NCI-H82 treated with DMSO at 0.1 percent for 48 hours (cell line): ENCODE data around the gene SELENOI.
"Not testable (repeated sequence)": the region's sequence is repeated elsewhere in the genome, so short reads cannot be mapped to it uniquely, and the experiment has no call there.

ENCODE experiments used
- DNase-seq: peaks from one replicate; lab custom pipeline; 2025; ENCODE audit not compliant: unreplicated experiment; lab: John Stamatoyannopoulos, UW

SELENOI gene

GRCh38 chr2:26326514-26326913 is 19.4 kb upstream of the SELENOI start:
- DNase-seq = no peak

DNA sequence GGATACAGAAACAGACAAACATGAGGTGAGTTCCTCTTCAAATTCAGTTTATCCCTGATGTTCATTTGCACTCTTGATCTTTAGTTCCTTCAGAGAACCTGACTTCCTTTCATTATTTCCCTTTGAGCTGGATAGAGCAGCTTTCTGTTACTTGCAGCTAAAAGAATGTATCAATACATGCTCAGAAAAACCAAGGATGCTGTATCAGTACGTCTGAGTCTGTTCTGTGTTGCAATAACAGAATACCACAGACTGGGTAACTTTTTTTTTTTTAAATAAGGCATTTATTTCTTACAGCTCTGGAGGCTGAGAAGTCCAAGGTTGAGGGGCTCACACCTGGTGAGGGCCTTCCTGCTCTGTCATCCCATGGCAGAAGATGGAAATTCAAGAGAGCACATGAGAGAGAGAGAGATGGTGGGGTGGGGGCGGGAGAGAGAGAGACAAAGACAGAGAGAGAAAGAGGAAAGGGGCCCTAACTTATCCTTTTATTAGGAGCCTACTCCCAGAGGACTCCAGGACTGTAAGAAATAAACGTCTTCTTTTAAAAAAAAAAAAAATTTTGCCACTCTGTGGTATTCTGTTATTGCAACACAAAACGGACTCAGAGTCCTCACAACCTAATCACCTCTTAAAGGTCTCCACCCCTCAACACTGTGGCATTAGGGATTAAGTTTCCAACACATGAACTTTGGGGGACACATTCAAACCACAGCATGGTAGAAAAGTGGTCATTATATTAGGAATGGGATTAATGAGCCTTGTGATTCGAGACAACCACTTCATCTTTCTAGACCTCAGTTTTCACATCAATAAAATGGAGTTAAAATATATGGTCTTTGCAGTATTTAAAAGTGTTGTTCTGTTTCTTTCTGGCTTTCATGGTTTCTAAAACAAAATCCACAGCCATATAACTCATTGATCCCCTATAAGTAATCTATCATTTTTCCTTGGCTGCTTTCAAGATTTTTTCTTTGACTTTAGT is 18.4 kb upstream of the SELENOI start:
- no peak for DNase-seq

DNA sequence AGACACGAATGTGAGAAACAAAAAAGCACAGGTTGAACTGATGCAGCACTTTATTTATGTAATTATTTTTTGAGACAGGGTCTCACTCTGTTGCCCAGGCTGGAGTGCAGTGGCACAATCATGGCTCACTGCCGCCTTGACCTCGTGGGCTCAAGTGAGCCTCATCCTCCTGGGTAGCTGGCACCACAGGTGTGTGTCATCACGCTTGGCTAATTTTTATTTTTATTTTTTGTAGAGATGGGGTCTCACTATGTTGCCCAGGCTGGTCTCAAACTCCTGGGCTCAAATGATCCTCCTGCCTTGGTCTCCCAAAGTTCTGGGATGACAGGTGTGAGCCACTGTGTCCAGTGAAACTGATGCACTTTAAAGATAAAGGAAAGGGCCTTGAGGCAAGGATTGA is 16.9 kb upstream of the SELENOI start:
- DNase-seq = not testable (repeated sequence)

DNA sequence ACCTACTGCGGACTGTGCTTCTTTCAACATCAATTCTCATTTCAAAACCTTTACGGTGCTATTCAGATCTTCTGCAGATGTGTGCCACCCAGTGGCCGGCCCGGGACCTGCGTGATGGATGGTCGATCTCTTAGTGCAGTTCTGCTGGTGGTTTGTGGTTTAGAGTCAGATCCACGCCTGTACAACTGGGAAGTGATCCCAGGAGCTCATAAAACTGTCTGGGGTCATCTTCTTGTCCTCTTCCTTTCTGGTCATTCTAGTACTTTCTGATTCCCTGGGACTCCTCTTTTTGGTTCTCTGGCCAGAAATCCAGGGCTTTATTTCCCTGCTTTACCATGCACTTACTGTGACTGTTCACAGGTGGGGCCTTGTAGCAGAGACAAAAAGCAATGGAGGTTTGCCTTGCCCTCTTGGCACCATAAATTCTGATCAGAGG is 15.8 kb upstream of the SELENOI start:
- peak; percentile 68 for DNase-seq

DNA sequence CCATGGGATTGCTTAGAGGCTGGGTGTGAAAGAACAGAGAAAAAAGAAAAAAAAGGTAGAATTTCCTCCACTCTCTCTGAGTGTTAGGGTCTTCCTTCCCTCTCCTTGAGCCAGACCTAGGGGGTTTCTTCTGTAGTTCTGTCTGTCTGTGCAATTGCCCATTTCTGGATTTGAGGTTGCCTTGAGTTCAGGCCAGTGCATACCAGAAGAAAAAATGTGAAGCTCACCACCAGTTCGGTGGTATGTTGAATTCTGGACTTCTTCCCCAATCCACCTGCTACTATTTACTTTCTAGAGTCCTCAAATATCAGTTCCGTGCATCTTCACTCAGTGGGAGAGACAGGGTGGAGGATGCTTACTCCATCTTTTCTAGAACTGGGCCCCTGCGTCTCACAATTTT is 15.3 kb upstream of the SELENOI start:
- no peak for DNase-seq

DNA sequence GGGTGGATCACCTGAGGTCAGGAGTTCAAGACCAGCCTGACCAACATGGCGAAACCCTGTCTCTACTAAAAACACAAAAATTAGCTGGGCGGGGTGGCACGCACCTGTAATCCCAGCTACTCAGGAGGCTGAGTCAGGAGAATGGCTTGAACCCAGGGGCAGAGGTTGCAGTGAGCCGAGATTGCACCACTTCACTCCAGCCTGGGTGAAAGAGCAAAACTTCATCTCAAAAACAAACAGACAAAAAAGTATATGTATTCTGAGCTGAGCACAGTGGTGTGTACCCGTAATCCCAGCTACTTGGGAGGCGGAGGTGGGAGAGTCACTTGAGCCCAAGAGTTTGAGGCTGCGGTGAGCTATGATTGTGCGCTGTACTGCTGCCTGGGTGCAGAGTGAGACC is 14.6 kb upstream of the SELENOI start:
- not testable (repeated sequence) for DNase-seq

- DNase-seq = no peak
Measured at GRCh38 chr2:26333293-26333692, 12.7 kb upstream of the SELENOI start.

GRCh38 chr2:26335231-26335630 is 10.7 kb upstream of the SELENOI start:
- no peak for DNase-seq

DNA sequence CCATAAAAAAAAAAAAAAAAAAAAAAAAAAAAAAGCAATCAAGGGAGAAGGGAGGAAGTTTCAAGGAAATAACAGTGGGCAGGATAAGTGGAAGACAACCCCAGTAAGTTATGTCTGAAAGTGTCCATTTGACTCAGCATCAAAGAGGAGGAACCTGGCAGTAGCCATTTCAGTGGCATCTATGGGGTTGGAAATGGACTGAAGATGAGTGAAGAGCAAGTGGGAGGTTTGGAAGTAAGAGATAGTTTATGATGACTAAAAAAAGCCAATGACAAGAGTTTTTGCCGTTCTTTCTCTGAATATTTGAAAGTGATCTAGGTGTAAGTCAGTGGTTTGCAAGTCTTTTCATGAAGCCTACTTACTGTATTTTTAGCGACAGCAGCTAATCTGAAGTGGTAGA is 9.2 kb upstream of the SELENOI start:
- no peak for DNase-seq

- DNase-seq = no peak
Measured at GRCh38 chr2:26337298-26337697, 8.6 kb upstream of the SELENOI start.

GRCh38 chr2:26340831-26341230 is 5.1 kb upstream of the SELENOI start:
- no peak for DNase-seq

GRCh38 chr2:26344581-26345282 is 1.2 kb upstream of the SELENOI start:
- no peak for DNase-seq

GRCh38 chr2:26345283-26345544 is 729 bp upstream of the SELENOI start:
- DNase-seq = no peak

DNA sequence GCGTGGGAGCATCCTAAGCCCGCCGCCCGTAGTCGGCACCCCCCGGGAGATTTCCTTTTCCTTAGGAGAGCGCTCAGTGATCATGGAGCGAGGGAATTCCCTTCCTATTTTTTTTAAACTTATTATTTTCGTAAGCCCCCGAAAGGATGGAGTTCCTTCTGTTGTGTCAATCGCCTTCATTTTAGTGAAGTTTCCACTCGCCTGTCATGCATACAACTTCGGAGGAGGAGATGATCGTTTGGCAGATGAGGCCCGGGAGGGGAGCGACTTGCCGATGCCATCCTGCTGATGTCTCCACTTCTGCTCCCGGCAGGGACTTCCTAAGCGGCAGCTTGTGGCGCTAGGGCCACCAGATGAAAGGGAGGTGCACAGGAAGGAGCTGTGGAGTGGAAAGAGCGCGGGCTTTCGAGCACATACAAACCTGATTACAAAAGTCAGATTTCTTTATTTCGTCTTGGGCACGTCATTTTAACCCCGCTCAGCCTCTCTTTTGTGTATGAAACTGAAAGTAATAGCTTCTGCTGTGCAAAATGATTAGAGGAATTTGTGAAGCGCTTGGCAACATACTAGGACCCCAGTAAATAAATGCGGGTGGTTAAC is 611 bp downstream of the SELENOI start, which contains the start of gene ADGRF3:
ADGRF3 (minus strand) TSS at position 336 of the 600 bp plus-strand sequence. CDS start 555 bp downstream, outside the sequence.
- DNase-seq = peak; percentile 26

- DNase-seq = no peak
Measured at GRCh38 chr2:26347286-26347865, 1.4 kb downstream of the SELENOI start.

- no peak for DNase-seq
Measured at GRCh38 chr2:26349690-26350089, 3.7 kb downstream of the SELENOI start.

DNA sequence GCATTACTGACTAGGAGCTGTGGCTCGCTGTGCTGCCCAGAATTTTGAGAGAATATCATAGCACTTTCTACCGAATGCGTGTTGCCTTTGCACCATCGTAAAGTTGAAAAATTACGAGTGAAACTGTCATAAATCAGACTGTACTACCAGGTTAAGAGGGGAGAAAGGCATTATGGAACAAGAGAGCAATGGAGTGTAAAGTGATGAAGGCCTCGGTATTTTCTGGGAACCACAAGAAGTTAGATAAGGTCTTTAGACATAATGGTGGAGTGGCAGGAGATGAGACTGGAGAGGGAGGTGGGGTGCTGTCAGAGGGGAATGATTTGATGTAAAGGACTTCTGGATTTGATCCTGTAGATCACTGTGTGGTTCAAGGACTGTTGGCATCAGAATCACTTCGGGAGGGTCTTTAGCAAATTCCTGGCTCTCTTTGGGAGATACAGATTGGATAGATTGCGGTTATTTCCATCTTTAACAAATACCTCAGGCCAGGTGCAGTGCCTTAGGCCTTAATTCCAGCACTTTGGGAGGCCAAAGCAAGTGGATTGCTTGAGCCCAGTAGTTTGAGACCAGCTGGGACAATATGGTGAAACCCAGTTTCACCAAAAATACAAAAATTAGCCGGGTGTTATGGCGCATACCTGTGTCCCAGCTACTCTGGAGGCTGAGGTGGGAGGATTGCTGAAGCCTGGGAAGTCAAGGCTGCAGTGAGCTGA is 5.6 kb downstream of the SELENOI start:
- DNase-seq = no peak

GRCh38 chr2:26352892-26353291 is 6.9 kb downstream of the SELENOI start:
- no peak for DNase-seq

DNA sequence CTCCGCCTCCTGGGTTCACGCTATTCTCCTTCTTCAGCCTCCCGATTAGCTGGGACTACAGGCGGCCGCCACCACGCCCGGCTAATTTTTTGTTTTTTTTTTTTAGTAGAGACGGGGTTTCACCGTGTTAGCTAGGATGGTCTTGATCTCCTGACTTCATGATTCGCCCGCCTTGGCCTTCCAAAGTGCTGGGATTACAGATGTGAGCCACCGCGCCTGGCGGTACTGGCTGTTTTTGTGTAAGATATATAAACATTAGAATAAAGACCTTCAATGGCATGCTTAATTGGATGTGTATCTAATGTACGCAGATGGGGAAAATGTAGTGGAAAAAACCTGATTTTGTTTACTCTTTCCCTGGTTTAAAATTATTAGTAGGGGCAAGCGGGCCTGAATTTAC is 8.5 kb downstream of the SELENOI start:
- not testable (repeated sequence) for DNase-seq

DNA sequence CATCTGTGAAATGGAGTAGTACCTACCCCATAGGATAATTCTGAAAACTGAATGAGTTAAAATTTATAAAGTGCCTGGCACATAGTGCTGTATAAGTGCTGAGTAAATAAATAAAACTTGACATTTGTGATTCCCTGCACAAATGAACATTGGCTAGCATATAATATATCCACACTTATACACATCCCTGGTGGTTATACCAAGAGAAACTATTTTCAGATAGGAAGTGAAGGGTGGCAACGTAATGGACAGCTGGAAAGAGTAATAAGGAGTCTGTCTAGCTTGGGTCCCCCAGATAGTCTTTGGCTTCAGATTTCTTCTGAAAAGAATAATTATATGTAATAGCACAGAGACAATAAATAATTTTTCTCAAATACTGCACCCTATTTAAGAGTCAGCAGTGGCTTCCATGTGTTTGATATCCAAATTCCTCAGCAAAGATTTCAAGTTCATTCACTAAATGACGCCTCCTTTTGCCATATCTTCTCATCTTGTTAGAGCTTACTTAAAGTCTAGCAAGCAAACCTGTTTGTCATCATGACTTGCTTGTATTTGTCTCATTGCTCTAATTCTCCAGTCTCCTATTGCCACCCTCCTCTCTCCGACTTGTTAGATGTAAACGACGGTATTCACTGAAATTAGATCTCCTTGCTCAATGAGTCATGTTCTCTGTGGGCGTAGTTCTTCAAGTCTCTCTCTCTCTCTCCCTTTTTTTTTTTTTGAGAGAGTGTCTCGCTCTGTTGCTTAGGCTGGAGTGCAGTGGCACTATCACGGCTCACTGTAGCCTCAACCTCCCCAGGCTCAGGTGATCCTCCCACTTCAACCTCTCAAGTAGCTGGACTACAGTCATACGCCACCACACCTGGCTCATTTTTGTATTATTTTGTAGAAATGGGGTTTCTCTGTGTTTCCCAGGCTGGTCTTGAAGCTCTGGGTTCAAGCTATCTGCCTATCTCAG is 9.4 kb downstream of the SELENOI start:
- DNase-seq = no peak
